Epidermal melanocyte (primary cell): Measurements from ENCODE around the gene SLC38A8.

Experiments
- DNase-seq: peaks from one replicate; pipeline ENCODE4 v3.0.0; 2011; ENCODE audit warnings: low spot score; ENCODE audit not compliant: insufficient read length

SLC38A8 gene

DNA sequence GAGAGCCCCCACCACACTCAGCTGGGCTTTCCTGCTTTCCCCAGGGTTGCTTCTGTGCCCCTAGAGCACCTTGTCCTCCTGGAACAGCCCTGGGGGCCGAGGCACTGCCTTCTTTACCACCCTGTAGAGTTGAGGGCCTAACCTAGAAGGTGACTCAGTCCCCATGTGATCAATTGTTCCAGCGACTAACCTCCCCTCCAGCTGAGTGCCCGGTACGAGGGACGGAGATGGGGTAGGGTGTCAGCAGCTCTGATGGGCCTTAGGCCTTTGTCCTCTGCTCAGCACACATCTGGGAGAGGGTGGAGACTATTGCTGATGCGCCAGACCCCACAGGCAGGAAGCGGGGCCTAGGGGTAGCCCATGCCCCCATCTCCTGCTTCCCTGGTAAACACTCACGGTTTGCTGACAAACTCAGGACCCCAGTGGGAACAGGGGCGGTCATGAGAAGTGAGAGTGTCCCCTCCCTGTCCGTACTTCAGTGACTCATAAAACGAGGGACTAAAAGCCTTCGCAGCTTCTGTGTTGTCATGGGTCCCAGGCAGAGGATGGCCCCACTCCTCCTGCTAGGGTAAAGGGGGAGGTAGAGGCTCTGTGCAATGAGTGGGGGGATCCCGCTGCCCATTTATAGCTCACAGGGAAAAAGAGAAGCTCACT, 41.5 kb downstream of the SLC38A8 start:
- DNase-seq, result no peak

DNA sequence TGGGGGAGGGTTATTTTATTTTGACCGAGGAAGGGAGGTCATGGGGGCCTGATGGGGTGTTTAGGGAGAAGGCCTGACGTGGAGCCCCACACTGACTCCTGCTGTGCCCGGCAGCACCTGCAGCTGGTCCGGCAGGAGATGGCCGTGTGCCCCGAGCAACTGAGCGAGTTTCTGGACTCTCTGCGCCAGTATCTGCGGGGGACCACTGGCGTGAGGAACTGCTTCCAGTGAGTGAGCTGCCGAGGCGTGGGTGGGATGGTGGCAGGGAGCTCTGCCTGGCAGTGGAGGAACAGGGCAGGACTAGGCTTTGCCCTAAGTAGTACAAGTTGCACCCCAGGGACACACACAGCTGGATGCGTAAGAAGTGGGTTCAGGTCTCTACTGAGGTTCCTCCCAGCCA, 44.5 kb downstream of the SLC38A8 start:
- DNase-seq, result no peak

GRCh38 chr16:83996481-83997252, 45.9 kb downstream of the SLC38A8 start:
- no peak for DNase-seq

DNA sequence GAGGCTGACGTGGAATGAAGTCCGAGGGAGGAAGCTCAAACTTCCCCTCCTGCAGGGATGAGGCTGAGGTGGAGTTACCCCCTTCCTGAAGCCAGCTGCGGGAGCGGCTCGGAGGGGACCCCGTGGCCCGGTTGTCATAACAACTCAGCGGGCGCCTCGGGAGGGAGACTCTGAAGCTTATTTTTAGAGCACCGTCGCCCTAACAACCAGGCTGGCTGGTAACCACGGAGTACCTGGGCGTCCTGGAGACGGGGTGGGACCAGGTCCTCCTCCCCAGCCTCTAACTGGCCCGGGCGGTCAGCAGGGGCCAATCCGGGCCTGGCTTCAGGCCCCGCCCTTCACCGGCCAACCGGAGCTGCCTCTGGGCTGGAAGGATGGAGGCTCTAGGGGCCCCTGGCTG, 46.8 kb downstream of the SLC38A8 start:
- DNase-seq, result no peak

DNA sequence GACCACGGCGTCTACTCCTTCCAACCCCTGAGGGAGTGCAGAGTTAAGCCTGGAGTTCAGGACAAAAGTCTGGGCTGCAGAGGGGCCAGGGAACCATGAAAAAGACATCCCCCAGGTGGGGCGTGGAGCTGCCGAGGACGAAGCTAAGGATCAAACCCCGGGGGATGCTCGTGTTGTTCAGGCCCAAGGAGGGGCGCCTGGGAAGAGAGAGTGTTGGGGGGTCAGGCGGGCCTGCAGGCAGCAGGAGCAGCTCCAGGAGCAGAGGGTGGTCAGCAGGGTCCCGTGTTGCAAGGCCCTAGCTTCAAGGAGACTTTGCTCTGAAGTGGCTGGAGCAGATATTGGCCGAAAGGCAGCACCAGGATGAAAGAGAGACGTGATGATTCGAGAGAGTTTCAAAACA, 47.9 kb downstream of the SLC38A8 start:
- no peak for DNase-seq

GRCh38 chr16:83994087-83994486, 48.5 kb downstream of the SLC38A8 start:
- no peak for DNase-seq

- DNase-seq, result no peak
Measured at GRCh38 chr16:83992624-83993023, 50.0 kb downstream of the SLC38A8 start.

DNA sequence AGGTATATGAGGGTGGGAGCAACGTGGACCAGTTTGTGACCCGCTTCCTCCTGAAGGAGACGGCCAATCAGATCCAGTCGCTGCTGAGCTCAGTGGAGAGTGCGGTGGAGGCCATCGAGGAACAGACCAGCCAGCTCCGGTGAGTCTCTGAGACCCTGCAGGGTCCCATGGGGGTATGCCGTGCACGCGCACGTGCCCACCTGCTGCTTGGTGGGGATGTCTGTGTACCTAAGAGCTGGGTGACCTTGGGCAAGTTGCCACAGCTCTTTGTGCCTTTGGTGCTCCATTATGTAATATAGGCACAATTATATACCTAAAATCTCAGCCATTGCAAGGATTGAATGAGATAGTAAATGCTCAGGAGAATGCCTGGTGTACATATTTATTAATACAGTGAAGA, 52.1 kb downstream of the SLC38A8 start:
- DNase-seq, result no peak

DNA sequence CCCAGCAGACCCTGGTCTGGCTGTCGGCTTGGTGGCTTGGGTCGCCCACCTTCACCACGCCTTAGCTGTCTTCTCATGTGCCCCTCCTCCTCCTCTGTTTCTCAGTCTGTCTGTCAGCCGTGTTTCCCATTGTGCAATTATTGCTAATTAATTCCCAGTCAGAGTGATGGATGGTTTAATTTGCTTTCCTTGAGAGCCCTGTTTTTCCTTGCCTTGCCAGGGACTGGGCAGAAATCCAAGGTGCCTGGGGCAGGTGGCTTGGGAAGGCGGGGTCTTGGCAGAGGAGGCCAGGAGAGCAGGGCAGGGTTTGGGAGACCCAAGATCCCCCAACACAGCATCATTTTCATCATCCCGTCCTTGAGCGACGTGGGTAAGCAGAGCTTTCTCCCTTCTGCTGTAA, 53.3 kb downstream of the SLC38A8 start:
- DNase-seq, result no peak

DNA sequence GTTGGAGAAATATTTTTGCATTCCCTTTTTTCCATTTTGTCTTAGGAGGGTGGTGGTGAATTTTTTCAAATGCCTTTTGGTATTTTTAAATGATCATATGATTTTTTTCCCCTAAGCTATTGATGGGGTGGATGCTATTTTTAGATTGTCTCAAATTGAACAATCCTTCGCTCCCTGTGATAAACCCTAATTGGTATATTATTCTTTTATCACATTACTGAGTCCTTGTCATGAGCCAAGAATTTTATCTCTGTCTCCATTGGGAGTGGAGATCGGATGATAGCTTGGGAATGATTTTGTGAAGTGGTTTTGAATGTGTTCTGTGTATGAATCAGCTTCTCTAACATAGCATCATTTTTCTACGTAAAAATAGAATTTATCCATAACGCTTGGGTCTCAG, 59.1 kb downstream of the SLC38A8 start:
- DNase-seq, result no peak

- DNase-seq, result no peak
Measured at GRCh38 chr16:83981799-83982198, 60.8 kb downstream of the SLC38A8 start.

GRCh38 chr16:83980794-83981193, 61.8 kb downstream of the SLC38A8 start:
- no peak for DNase-seq

DNA sequence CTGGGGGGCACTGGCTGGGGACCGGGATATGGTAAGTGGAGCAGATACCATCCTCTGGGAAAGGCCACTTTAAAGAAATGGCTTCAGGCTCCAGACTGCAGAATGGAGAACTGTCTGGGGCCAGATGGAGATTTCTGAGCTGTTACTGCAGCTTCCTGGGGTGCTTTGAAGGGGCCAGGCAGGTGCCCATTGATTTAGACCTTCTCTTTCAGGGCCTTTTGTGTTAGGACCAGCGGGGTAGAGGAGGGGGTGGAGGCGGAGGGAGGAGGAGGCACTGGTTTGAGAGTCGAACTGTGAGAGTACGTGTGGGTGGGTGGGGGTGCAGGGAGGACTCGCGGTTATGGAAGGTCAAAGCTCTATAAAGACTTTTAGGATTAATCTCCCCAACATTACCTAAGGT, 63.2 kb downstream of the SLC38A8 start:
- no peak for DNase-seq

DNA sequence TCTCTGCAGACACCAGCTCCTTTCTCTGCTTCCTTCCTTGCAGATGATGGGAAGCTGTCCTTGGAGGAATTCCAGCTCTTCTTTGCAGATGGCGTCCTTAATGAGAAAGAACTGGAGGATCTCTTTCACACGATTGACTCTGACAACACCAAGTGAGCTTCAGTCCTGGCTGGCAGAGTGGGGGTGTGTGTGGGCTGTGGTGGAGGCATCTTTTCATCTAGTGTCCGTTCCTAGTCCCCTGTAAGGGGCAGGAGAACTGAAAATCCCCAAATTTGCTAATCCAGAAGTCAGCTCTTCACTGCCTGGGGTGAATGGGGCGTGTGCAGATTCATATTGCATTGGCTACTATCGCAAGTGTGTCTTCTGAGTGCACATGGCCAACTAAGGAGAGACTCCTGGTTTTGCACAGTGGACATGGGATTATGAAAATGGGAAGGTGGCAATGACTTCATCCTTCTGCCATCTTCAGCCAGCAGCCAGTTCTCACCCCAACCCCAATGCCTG, 64.1 kb downstream of the SLC38A8 start:
- no peak for DNase-seq

- no peak for DNase-seq
Measured at GRCh38 chr16:83977056-83977815, 65.4 kb downstream of the SLC38A8 start.

DNA sequence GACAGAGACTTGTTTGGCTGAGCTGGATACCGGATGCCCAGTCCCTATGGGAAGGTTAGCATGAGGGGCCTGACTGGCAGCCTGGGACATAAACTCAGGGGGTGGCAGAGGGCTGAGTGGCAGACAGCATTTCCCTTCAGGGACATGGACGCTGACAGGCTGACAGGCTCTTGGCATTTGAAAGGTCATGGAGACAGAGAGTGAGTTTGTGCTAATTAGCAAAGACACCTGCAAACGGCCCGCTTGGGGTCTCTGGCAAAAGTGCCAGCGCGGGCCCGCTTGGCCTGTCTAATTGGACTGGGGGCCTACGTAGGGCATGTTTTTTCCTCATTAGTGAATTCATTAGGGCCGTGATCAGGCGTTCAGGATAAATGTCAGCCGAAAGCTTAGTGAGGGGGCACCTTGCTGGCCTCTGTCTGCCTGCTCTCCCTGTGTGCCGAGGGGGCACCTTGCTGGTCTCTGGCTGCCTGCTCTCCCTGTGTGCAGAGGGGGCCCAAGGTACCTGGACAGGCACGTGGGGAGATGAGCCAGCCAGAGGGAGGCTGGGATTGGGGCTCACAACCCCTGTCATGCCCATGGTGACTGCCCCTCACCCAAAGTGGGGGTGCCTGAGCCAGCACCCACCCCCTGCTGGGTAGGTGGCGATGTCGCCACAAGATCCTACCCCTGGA, 66.9 kb downstream of the SLC38A8 start:
- no peak for DNase-seq

- no peak for DNase-seq
Measured at GRCh38 chr16:83974475-83974874, 68.1 kb downstream of the SLC38A8 start.

- DNase-seq, result no peak
Measured at GRCh38 chr16:83973581-83974385, 68.8 kb downstream of the SLC38A8 start.

DNA sequence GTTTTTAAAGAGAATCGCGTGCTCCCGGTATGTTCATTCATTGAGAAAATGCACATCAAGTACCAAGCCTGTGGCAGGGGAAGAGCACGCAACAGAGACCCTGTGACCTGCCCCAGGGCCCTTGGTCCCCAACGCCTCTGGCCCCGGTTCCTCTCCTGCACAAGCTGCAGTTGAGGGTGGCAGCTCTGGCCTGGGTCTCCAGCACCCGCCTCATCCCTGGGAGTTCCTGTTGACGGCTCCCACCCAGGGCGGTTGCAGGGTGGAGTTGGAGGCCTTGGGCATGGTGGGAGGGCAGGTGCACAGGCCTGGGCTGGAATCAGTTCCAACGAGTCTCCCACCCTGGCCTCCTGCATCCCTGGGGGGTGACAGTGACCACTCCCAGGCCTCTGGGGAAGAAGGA, 69.5 kb downstream of the SLC38A8 start:
- DNase-seq, result no peak

GRCh38 chr16:83972256-83973008, 70.2 kb downstream of the SLC38A8 start:
- no peak for DNase-seq
